Small intestine (tissue), 7 donors: ENCODE measurements around the gene MPIG6B. TPM values are rescaled to one million over a fixed set of nuclear protein-coding genes. Genes with fewer than 3 reads are reported as not detected.
A peak's percentile ranks its signal among the peaks of the same experiment; 100 is the strongest.

Experiments used
- DNase-seq, 2 donors: peaks; one replicate each; pipeline versions ENCODE4 v3.0.0 to v3.0.0-alpha.2; 2013
- FAIRE-seq: peaks from 2 replicates; lab custom pipeline; 2012; peaks lifted over from hg19 to GRCh38; lab: Jason Lieb, UNC
- H3K27ac ChIP-seq, 3 donors: one replicate each; pipeline ENCODE4 v1.5.1; 2013; ENCODE audit warnings: low read length in 2 of 3, mild to moderate bottlenecking in 2 of 3, control low read depth in 1 of 3, inconsistent platforms in 1 of 3, low read depth in 1 of 3, moderate library complexity in 1 of 3
- H3K27me3 ChIP-seq, 3 donors: one replicate each; pipeline ENCODE4 v1.6.1; 2013; ENCODE audit warnings: low read length in 3 of 3, inconsistent platforms in 1 of 3; ENCODE audit not compliant: control insufficient read depth in 3 of 3, insufficient read depth in 3 of 3
- H3K36me3 ChIP-seq, 3 donors: one replicate each; pipeline ENCODE4 v1.6.1; 2013; ENCODE audit warnings: low read length in 3 of 3, inconsistent platforms in 1 of 3, low read depth in 1 of 3, mild to moderate bottlenecking in 1 of 3, moderate library complexity in 1 of 3; ENCODE audit not compliant: control insufficient read depth in 3 of 3, insufficient read depth in 2 of 3
- H3K4me1 ChIP-seq, 3 donors: one replicate each; pipeline ENCODE4 v1.6.1; 2013; ENCODE audit warnings: low read length in 2 of 3, inconsistent platforms in 1 of 3, low read depth in 1 of 3, mild to moderate bottlenecking in 1 of 3, moderate library complexity in 1 of 3; ENCODE audit not compliant: control insufficient read depth in 3 of 3, insufficient read depth in 2 of 3
- H3K4me3 ChIP-seq, 3 donors: one replicate each; pipeline ENCODE4 v1.5.1; 2013; ENCODE audit warnings: low read length in 3 of 3, control low read depth in 1 of 3, inconsistent platforms in 1 of 3, low read depth in 1 of 3, mild to moderate bottlenecking in 1 of 3, moderate library complexity in 1 of 3
- H3K9me3 ChIP-seq, 2 donors: one replicate each; pipeline ENCODE4 v1.6.1; 2013; ENCODE audit warnings: low read depth in 1 of 2, low read length in 1 of 2; ENCODE audit not compliant: control insufficient read depth in 2 of 2, insufficient read depth in 1 of 2
- WGBS, 3 donors: extraction: QIAGEN DNeasy Blood & Tissue Kit; methylation state at CpG; one replicate each; pipeline ENCODE4 v1.1.7; 2013; 5-methylcytosine and 5-hydroxymethylcytosine counted together
- polyA plus RNA-seq, 4 donors: library from polyadenylated mRNA; stranded (reverse) in 3 of 4; unstranded in 1 of 4; fragments of 200-250 nt in 3 of 4; fragments of 120-200 nt in 1 of 4; gene quantifications; one replicate each; pipeline versions ENCODE4 v1.2.1 to v1.2.3, GENCODE V29; 2013
- donor health status: healthy with polysubstance abuse.
- donor health status: control.
- donor health status: control.
- donor health status: Bipolar disorder and iron deficiency.
- donor health status: healthy.

MPIG6B gene
- polyA plus RNA-seq, 4 donors, result 0.13 to 0.59 TPM; not detected in 2

- Histone ChIP-seq H3K27ac (peak overlapping the region; percentile 81 to 98 (median 90)), H3K4me3 (peak overlapping the region; percentile 60 to 78 (median 74)), H3K36me3 (peaks cover 0 to 20% (median 0%) of the 10 kb centered on the region in 3 donors), H3K9me3 (no peaks in the 10 kb centered on the region), H3K4me1 (peaks cover 3 to 41% (median 10%) of the 10 kb centered on the region in 3 donors), H3K27me3 (no peaks in the 10 kb centered on the region)
- DNase-seq, result peak in 1 of 2 donors; percentile 48
- 3 to 9% (median 8%) methylated on average over 29 of the region's 29 CpGs for WGBS, 3 donors
- FAIRE-seq, result no peak
Measured at GRCh38 chr6:31740397-31741223, 17.4 kb downstream of the MPIG6B start.

GRCh38 chr6:31741815-31742214 is 18.6 kb downstream of the MPIG6B start:
- Histone ChIP-seq H3K27me3 (no peaks in the 10 kb centered on the region), H3K36me3 (peaks cover 0 to 27% (median 0%) of the 10 kb centered on the region in 3 donors), H3K4me3 (no peak overlapping the region), H3K9me3 (no peaks in the 10 kb centered on the region), H3K4me1 (peaks cover 3 to 38% (median 8%) of the 10 kb centered on the region in 3 donors), H3K27ac (no peak overlapping the region)
- FAIRE-seq (no peak), DNase-seq (no peak)
- 66 to 85% (median 78%) methylated on average over 2 of the region's 2 CpGs for WGBS, 3 donors

- H3K9me3 ChIP-seq, result no peaks in the 10 kb centered on the region
- DNase-seq (no peak), FAIRE-seq (no peak)
- H3K4me1 ChIP-seq, result peaks cover 2 to 28% (median 3%) of the 10 kb centered on the region in 3 donors
- no peak overlapping the region for H3K27ac ChIP-seq
- WGBS, 3 donors, result 91 to 96% (median 92%) methylated on average over 3 of the region's 3 CpGs
- no peaks in the 10 kb centered on the region for H3K27me3 ChIP-seq
- H3K4me3 ChIP-seq, result no peak overlapping the region
- H3K36me3 ChIP-seq, result peaks cover 0 to 36% (median 2%) of the 10 kb centered on the region in 3 donors
Measured at GRCh38 chr6:31742894-31743293, 19.7 kb downstream of the MPIG6B start.

- Histone ChIP-seq H3K36me3 (peaks cover 0 to 39% (median 2%) of the 10 kb centered on the region in 3 donors), H3K4me1 (peaks cover 0 to 12% (median 0%) of the 10 kb centered on the region in 3 donors), H3K4me3 (no peak overlapping the region), H3K27me3 (no peaks in the 10 kb centered on the region), H3K9me3 (no peaks in the 10 kb centered on the region), H3K27ac (no peak overlapping the region)
- FAIRE-seq (no peak), DNase-seq (no peak)
- 78 to 82% (median 79%) methylated on average over 1 of the region's 1 CpG for WGBS, 3 donors
Measured at GRCh38 chr6:31744422-31744821, 21.2 kb downstream of the MPIG6B start.

GRCh38 chr6:31749301-31750036 is 26.3 kb downstream of the MPIG6B start:
- no peak overlapping the region for H3K27ac ChIP-seq
- DNase-seq, result no peak

DNA sequence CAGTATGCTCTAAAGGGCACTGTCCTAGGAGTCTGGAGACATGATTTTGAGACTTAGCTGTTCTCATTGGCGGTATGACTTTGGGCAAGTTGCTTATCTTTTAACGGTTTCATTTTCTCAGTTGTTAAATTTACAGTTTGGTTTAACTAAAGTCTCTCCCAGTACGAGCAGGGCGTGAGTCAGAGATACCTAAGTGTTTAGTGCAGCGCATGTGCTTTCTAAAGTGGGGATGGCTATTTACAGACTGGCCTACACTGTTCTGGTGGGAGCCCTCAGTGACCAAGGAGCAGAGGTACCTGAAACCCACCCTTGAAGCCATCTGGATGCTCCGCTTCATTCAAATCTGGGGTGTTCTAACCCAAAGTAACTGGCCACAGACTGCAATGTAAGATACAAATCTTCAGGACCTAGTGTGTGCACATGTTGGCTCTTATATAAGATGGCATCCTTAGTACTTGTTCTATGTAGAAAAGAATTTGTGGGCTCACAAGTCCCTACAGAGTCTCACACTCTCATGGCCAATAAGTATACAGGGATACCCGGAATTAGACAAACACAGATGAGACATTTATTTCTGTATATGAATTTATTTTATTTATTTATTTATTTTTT is 27.3 kb downstream of the MPIG6B start:
- FAIRE-seq (no peak), DNase-seq (no peak)
- Histone ChIP-seq H3K27ac (no peak overlapping the region), H3K9me3 (no peaks in the 10 kb centered on the region), H3K4me3 (no peak overlapping the region), H3K4me1 (no peaks in the 10 kb centered on the region), H3K36me3 (peaks cover 0 to 24% (median 2%) of the 10 kb centered on the region in 3 donors), H3K27me3 (no peaks in the 10 kb centered on the region)
- WGBS, 3 donors, result 65 to 80% (median 68%) methylated on average over 7 of the region's 7 CpGs

More at GRCh38 chr6:31749301-31750036, 26.3 kb downstream of the MPIG6B start:
- Histone ChIP-seq H3K4me1 (no peaks in the 10 kb centered on the region), H3K36me3 (peaks cover 0 to 24% (median 2%) of the 10 kb centered on the region in 3 donors), H3K27me3 (no peaks in the 10 kb centered on the region), H3K4me3 (no peak overlapping the region), H3K9me3 (no peaks in the 10 kb centered on the region)
- no peak for FAIRE-seq
- 84 to 89% (median 88%) methylated on average over 8 of the region's 8 CpGs for WGBS, 3 donors

DNA sequence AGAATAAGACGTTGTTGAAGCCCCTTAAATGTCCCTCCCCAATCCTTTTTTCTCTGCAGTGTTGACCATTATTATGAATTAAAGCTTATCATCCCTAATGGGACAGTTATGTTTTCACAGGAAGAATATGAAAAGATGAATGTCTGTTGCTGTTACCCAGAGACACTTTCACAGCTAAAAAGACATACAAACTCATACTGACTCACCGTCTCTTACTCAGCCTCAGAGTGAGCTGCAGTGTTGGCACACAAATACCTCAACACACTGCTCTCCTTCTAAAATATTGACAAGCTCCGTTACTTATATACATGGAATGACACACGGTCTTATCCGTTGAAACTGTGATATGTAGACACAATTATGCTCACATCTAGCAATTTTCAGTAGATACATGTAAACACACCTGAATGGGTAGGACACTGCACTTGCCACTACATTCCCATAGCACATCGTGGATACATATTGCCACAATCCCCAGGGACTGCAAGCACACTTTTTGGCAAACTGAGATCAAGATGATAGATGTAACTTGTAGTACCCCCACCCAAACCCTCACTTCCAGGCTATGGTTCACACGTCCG is 29.7 kb downstream of the MPIG6B start:
- no peak for FAIRE-seq
- H3K27me3 ChIP-seq, result no peaks in the 10 kb centered on the region
- 75 to 80% (median 76%) methylated on average over 8 of the region's 8 CpGs for WGBS, 3 donors

DNA sequence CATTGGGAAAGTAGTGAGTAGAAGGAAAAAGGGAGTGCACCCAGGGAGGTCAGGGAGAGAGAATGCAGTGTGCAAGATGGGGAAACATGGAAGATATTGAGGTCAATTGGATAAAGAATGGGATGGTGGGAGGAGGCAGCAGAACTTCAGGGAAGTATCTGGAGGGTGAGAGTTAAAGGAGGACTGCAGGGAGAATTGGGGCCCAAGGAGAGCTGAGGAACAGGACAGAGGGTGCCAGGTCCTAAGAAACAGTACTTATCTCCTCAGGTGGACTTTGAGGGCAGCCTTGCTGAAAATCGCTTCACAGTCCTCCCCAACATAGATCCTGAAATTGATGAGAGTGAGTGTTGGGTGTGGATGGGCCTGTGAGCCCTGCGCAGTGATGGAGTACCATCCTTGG is 35.1 kb downstream of the MPIG6B start:
- 89 to 96% (median 91%) methylated on average over 2 of the region's 2 CpGs for WGBS, 3 donors
- DNase-seq (no peak), FAIRE-seq (no peak)

More for the DNA sequence above, 29.7 kb downstream of the MPIG6B start:
- Histone ChIP-seq H3K4me3 (no peak overlapping the region), H3K9me3 (no peaks in the 10 kb centered on the region), H3K36me3 (peaks cover 0 to 9% (median 0%) of the 10 kb centered on the region in 3 donors), H3K27ac (no peak overlapping the region), H3K4me1 (no peaks in the 10 kb centered on the region)
- no peak for DNase-seq

More for the DNA sequence above, 35.1 kb downstream of the MPIG6B start:
- H3K27me3 ChIP-seq, result no peaks in the 10 kb centered on the region
- H3K4me3 ChIP-seq, result no peak overlapping the region
- no peaks in the 10 kb centered on the region for H3K9me3 ChIP-seq
- H3K36me3 ChIP-seq, result peaks cover 0 to 47% (median 0%) of the 10 kb centered on the region in 3 donors
- H3K27ac ChIP-seq, result no peak overlapping the region
- H3K4me1 ChIP-seq, result peaks cover 0 to 19% (median 13%) of the 10 kb centered on the region in 3 donors
